Gastroesophageal sphincter (tissue), 3 donors: Measurements from ENCODE around the gene DENND1C.

ENCODE experiments used
- EP300 ChIP-seq: sonication (generic); formaldehyde crosslinking; IDR thresholded peaks from one replicate; pipeline ENCODE4 v1.6.1; 2017; ENCODE audit warnings: antibody characterized with exemption, mild to moderate bottlenecking
- POLR2A ChIP-seq, 2 donors: fragments of 450-650 bp; IDR thresholded peaks; one replicate each; pipeline ENCODE4 v1.6.1; 2017; ENCODE audit warnings: antibody characterized with exemption in 2 of 2, mild to moderate bottlenecking in 2 of 2, moderate library complexity in 1 of 2
- POLR2AphosphoS5 ChIP-seq: sonication (generic); formaldehyde crosslinking; IDR thresholded peaks from one replicate; pipeline ENCODE4 v1.6.1; 2017; ENCODE audit warnings: antibody characterized with exemption
- TF ChIP-seq, protein P1 (sequence below), 4 experiments: fragments of 200-600 bp in 2 of 4; fragments of 450-650 bp in 2 of 4; sonication (generic) in 1 of 4; IDR thresholded peaks; one replicate each; pipeline ENCODE4 v1.5.1; 2017 to 2019; ENCODE audit warnings: antibody characterized with exemption in 4 of 4, mild to moderate bottlenecking in 2 of 4, moderate library complexity in 2 of 4

GRCh38 chr19:6450166-6450565 lies 31.4 kb downstream of the DENND1C start:
- TF ChIP-seq, protein P1, sequence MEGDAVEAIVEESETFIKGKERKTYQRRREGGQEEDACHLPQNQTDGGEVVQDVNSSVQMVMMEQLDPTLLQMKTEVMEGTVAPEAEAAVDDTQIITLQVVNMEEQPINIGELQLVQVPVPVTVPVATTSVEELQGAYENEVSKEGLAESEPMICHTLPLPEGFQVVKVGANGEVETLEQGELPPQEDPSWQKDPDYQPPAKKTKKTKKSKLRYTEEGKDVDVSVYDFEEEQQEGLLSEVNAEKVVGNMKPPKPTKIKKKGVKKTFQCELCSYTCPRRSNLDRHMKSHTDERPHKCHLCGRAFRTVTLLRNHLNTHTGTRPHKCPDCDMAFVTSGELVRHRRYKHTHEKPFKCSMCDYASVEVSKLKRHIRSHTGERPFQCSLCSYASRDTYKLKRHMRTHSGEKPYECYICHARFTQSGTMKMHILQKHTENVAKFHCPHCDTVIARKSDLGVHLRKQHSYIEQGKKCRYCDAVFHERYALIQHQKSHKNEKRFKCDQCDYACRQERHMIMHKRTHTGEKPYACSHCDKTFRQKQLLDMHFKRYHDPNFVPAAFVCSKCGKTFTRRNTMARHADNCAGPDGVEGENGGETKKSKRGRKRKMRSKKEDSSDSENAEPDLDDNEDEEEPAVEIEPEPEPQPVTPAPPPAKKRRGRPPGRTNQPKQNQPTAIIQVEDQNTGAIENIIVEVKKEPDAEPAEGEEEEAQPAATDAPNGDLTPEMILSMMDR (IDR thresholded peaks at IDR 0.05): no peak
- TF ChIP-seq POLR2AphosphoS5: no peak
- TF ChIP-seq EP300: no peak
- no peak for TF ChIP-seq POLR2A (IDR thresholded peaks at IDR 0.05)
